ENCODE results near the gene SERPINI2. TPM values are rescaled to one million over a fixed set of nuclear protein-coding genes. Genes with fewer than 3 reads are reported as not detected.

The SERPINI2 gene
- total and polyA plus RNA-seq, 2 donors (not counting 3 experiments of a cell fraction or from before 2014, with no cell fraction given): not detected

DNA sequence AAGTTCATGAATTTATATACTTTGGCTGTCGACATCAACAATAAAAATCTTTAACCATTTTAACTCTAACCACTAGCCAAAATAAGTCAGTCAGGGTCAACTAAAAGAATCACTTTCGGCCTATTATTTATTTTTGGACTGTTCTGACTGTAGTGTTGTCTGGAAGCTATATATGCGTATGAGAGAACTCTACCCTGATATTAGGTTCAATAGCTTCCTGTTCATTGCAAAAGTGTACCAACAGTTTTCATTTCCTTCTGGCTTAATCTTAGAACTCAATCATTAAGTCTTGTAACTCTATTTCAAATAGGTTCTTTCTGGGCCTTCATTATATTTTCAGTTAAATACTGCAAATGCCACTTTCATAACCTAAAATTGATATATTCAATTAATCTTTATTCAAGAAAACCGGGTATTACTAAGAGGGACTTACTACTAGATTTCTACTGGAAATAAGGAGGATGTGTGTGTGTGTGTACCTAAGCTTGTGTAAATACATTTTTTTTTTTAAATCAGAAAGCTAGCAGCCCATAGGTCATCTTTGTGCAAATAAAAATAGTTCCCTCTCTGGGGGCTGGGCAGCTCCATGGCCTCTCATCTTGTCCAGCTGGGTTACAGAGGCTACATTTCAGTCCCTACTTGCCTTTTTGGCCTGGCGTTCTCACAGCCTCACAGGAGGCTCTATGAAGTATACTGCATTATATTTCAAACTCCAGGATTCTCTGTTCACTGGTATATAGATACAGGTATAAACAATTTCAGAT is 5.8 kb downstream of the SERPINI2 start:
- dilution Hi-C loops (cut with MboI; ENCODE audit: extremely low pct_ligation_motif_present, low sequenced_read_pairs) (no loop called here), intact Hi-C loops (cut with micrococcal nuclease) (no loop called here)
- Histone ChIP-seq H3K27ac (ENCODE audit: insufficient read depth, low read depth, low read length) (no peak overlapping the region), H3K9me3 (replicated peaks; ENCODE audit: control insufficient read depth, insufficient read depth, low read length) (no peaks in the 10 kb centered on the region), H2AFZ (ENCODE audit: low read depth, low read length) (no peak overlapping the region), H3K79me2 (ENCODE audit: control insufficient read depth, insufficient read depth, low read length) (no peaks in the 10 kb centered on the region), H3K4me1 (ENCODE audit: control insufficient read depth, extremely low read depth, insufficient read depth, low read length) (no peaks in the 10 kb centered on the region), H4K20me1 (replicated peaks; ENCODE audit: control insufficient read depth, extremely low read depth, insufficient read depth, low read length) (no peaks in the 10 kb centered on the region), H3K27me3 (ENCODE audit: control insufficient read depth in 2 of 2, insufficient read depth in 2 of 2, low read length in 2 of 2) (no peaks in the 10 kb centered on the region), H3K4me2 (ENCODE audit: insufficient read depth, low read length) (no peak overlapping the region), H3K36me3 (ENCODE audit: control insufficient read depth in 2 of 2, extremely low read depth in 1 of 2, insufficient read depth in 2 of 2, low read length in 2 of 2) (no peaks in the 10 kb centered on the region), H3K9me1 (replicated peaks; ENCODE audit: control insufficient read depth, extremely low read depth, insufficient read depth, low read length) (no peaks in the 10 kb centered on the region), H3K4me3 (replicated peaks in 1 of 3; ENCODE audit: insufficient read depth in 1 of 3, low read depth in 1 of 3, low read length in 3 of 3) (no peak overlapping the region), H3K9ac (replicated peaks; ENCODE audit: extremely low read depth, insufficient read depth, low read length) (no peak overlapping the region)
- ChIA-PET CTCF (interaction anchor here (0.5 kb wide), 1 partner anchor 43 kb away, joined by 4 read pairs; no protein-coding TSS in a partner anchor), POLR2A (no interaction called here)
- TF ChIP-seq POLR2A (IDR thresholded peaks at IDR 0.05; ENCODE audit: low read depth, low read length) (no peak), POLR2AphosphoS5 (IDR thresholded peaks at IDR 0.05; ENCODE audit: insufficient read depth, low read depth, low read length) (no peak), JUN (IDR thresholded peaks at IDR 0.05; ENCODE audit: borderline replicate concordance, insufficient read depth, insufficient read length, low read depth) (no peak), GATA2 (IDR thresholded peaks at IDR 0.05; ENCODE audit: insufficient read depth, insufficient read length, low read depth, low read length) (no peak), MYC (IDR thresholded peaks at IDR 0.05; ENCODE audit: low read depth, low read length) (no peak), EZH2 (IDR thresholded peaks at IDR 0.05; ENCODE audit: borderline replicate concordance, low read depth, low read length, severe bottlenecking) (no peak), FOS (IDR thresholded peaks at IDR 0.05; ENCODE audit: borderline replicate concordance, insufficient read depth, low read length) (no peak)
- TF ChIP-seq, protein P1, sequence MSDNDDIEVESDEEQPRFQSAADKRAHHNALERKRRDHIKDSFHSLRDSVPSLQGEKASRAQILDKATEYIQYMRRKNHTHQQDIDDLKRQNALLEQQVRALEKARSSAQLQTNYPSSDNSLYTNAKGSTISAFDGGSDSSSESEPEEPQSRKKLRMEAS (IDR thresholded peaks at IDR 0.05; ENCODE audit: insufficient read depth, insufficient read length): no peak
- TF ChIP-seq, protein P2, sequence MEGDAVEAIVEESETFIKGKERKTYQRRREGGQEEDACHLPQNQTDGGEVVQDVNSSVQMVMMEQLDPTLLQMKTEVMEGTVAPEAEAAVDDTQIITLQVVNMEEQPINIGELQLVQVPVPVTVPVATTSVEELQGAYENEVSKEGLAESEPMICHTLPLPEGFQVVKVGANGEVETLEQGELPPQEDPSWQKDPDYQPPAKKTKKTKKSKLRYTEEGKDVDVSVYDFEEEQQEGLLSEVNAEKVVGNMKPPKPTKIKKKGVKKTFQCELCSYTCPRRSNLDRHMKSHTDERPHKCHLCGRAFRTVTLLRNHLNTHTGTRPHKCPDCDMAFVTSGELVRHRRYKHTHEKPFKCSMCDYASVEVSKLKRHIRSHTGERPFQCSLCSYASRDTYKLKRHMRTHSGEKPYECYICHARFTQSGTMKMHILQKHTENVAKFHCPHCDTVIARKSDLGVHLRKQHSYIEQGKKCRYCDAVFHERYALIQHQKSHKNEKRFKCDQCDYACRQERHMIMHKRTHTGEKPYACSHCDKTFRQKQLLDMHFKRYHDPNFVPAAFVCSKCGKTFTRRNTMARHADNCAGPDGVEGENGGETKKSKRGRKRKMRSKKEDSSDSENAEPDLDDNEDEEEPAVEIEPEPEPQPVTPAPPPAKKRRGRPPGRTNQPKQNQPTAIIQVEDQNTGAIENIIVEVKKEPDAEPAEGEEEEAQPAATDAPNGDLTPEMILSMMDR (IDR thresholded peaks at IDR 0.05; ENCODE audit: extremely low read depth in 1 of 2, insufficient read depth in 1 of 2, low read depth in 1 of 2, low read length in 2 of 2): no peak
- no peak for DNase-seq (ENCODE audit: low read depth, low spot score)
- no TSS peak for BruUV-seq (replicated peaks)
- no peak for FAIRE-seq
